ENCODE data around the gene ABHD14A.

- TF ChIP-seq MAFK (IDR thresholded peaks at IDR 0.05; ENCODE audit: partially characterized antibody), result no peak
- TF ChIP-seq POLR2A (IDR thresholded peaks at IDR 0.05; ENCODE audit: low read length), result no peak
- TF ChIP-seq CTCF (IDR thresholded peaks at IDR 0.05), result no peak
- no peak for TF ChIP-seq CBX2 (IDR thresholded peaks at IDR 0.05; ENCODE audit: borderline replicate concordance, low read depth)
Measured at GRCh38 chr3:51954105-51954504, 20.8 kb upstream of the ABHD14A start.
